ENCODE results near the gene MERTK.

MERTK gene

GRCh38 chr2:112005406-112006075, 107.1 kb downstream of the MERTK start:
- TF ChIP-seq SIN3A (IDR thresholded peaks at IDR 0.05; ENCODE audit: borderline replicate concordance, insufficient read depth, low read length) (no peak), FOXP2 (optimal IDR thresholded peaks at IDR 0.05; ENCODE audit: borderline replicate concordance, extremely low read depth, extremely low read length, insufficient read depth) (no peak), TAF1 (IDR thresholded peaks at IDR 0.05; ENCODE audit: borderline replicate concordance, insufficient read depth, low read length) (no peak), POLR2AphosphoS5 (IDR thresholded peaks at IDR 0.05; ENCODE audit: low read depth, low read length) (no peak)
- TF ChIP-seq, protein P1, sequence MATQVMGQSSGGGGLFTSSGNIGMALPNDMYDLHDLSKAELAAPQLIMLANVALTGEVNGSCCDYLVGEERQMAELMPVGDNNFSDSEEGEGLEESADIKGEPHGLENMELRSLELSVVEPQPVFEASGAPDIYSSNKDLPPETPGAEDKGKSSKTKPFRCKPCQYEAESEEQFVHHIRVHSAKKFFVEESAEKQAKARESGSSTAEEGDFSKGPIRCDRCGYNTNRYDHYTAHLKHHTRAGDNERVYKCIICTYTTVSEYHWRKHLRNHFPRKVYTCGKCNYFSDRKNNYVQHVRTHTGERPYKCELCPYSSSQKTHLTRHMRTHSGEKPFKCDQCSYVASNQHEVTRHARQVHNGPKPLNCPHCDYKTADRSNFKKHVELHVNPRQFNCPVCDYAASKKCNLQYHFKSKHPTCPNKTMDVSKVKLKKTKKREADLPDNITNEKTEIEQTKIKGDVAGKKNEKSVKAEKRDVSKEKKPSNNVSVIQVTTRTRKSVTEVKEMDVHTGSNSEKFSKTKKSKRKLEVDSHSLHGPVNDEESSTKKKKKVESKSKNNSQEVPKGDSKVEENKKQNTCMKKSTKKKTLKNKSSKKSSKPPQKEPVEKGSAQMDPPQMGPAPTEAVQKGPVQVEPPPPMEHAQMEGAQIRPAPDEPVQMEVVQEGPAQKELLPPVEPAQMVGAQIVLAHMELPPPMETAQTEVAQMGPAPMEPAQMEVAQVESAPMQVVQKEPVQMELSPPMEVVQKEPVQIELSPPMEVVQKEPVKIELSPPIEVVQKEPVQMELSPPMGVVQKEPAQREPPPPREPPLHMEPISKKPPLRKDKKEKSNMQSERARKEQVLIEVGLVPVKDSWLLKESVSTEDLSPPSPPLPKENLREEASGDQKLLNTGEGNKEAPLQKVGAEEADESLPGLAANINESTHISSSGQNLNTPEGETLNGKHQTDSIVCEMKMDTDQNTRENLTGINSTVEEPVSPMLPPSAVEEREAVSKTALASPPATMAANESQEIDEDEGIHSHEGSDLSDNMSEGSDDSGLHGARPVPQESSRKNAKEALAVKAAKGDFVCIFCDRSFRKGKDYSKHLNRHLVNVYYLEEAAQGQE (IDR thresholded peaks at IDR 0.05; ENCODE audit: insufficient read depth in 1 of 2, low read depth in 2 of 2, low read length in 2 of 2) = no peak

DNA sequence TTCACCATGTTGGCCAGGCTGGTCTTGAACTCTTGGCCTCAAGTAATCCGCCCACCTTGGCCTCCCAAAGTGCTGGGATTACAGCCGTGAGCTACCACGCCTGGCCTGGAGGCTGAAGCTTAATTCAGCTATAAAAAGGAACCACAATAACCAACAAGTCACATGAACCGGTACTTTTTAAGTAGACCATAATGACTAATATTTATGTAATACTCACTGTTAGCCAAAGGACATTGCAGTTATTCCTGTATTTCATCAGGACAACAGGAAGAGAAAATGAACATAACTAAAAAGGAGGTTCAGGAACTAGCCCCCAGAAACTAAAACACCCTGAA, 107.6 kb downstream of the MERTK start:
- no peak for TF ChIP-seq POLR2AphosphoS5 (IDR thresholded peaks at IDR 0.05; ENCODE audit: low read depth, low read length)
- TF ChIP-seq TAF1 (IDR thresholded peaks at IDR 0.05; ENCODE audit: borderline replicate concordance, insufficient read depth, low read length) = no peak
- TF ChIP-seq, protein P1 (IDR thresholded peaks at IDR 0.05; ENCODE audit: insufficient read depth in 1 of 2, low read depth in 2 of 2, low read length in 2 of 2) = no peak
- TF ChIP-seq FOXP2 (optimal IDR thresholded peaks at IDR 0.05; ENCODE audit: borderline replicate concordance, extremely low read depth, extremely low read length, insufficient read depth) = no peak
- no peak for TF ChIP-seq SIN3A (IDR thresholded peaks at IDR 0.05; ENCODE audit: borderline replicate concordance, insufficient read depth, low read length)

- TF ChIP-seq SIN3A (IDR thresholded peaks at IDR 0.05; ENCODE audit: borderline replicate concordance, insufficient read depth, low read length) (no peak), POLR2AphosphoS5 (IDR thresholded peaks at IDR 0.05; ENCODE audit: low read depth, low read length) (no peak), FOXP2 (optimal IDR thresholded peaks at IDR 0.05; ENCODE audit: borderline replicate concordance, extremely low read depth, extremely low read length, insufficient read depth) (no peak), TAF1 (IDR thresholded peaks at IDR 0.05; ENCODE audit: borderline replicate concordance, insufficient read depth, low read length) (no peak)
- TF ChIP-seq, protein P1 (IDR thresholded peaks at IDR 0.05; ENCODE audit: insufficient read depth in 1 of 2, low read depth in 2 of 2, low read length in 2 of 2) = no peak
These were observed 109.1 kb downstream of the MERTK start for GRCh38 chr2:112007493-112007892.

DNA sequence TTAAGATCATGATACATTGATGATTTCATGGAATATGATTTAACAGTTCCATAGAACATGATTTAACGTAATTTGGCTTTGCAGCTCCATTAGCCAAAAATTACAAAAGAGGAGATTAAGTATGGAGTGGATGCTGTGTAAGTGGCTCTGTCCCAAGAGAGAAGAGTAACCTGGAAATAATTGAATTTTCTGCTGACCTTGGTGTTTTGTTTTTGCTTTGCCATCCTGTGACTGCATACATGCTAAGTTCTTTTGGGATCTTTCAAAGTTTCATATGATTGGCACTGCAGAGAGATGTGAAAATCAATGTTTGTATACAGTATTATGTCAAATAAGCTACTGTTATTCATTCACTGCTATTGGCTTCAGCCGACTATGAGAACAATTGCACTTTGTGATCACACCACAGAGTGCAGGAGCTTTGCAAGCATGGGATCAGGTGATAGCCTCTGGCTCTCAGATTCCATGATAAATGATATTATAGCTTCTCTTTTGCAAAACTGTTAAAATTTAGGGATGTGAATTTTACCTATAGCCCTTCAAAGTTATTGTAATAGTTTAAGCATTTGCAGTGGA, 110.6 kb downstream of the MERTK start:
- TF ChIP-seq SIN3A (IDR thresholded peaks at IDR 0.05; ENCODE audit: borderline replicate concordance, insufficient read depth, low read length) (no peak), POLR2AphosphoS5 (IDR thresholded peaks at IDR 0.05; ENCODE audit: low read depth, low read length) (no peak), TAF1 (IDR thresholded peaks at IDR 0.05; ENCODE audit: borderline replicate concordance, insufficient read depth, low read length) (no peak), FOXP2 (optimal IDR thresholded peaks at IDR 0.05; ENCODE audit: borderline replicate concordance, extremely low read depth, extremely low read length, insufficient read depth) (no peak)
- TF ChIP-seq, protein P1 (IDR thresholded peaks at IDR 0.05; ENCODE audit: insufficient read depth in 1 of 2, low read depth in 2 of 2, low read length in 2 of 2) = no peak

Measured in PFSK-1 (cell line).